ENCODE measurements around the gene SMG6. TPM values are rescaled to one million over a fixed set of nuclear protein-coding genes. Genes with fewer than 3 reads are reported as not detected.

The SMG6 gene
- total RNA-seq, 2 donors from 2014 or later: 18.3 to 23.6 TPM

GRCh38 chr17:2275722-2276121 lies 27.9 kb downstream of the SMG6 start:
- Histone ChIP-seq H3K27ac (no peak overlapping the region), H3K9ac (ENCODE audit: low read depth in 2 of 2, low read length in 2 of 2) (no peak overlapping the region), H3K27me3 (no peaks in the 10 kb centered on the region), H3K4me3 (no peak overlapping the region), H3K36me3 (no peaks in the 10 kb centered on the region), H3K4me1 (no peaks in the 10 kb centered on the region), H3K9me3 (no peaks in the 10 kb centered on the region)
- DNase-seq: no peak
- no peak for TF ChIP-seq CTCF (IDR thresholded peaks at IDR 0.05)
- intact Hi-C loops (cut with DNase I): loop anchor here (10.0 kb wide), 1 partner anchor 221 kb away; the partner anchor contains the start of gene HIC1

- no peak overlapping the region for H3K9ac ChIP-seq (ENCODE audit: low read depth in 2 of 2, low read length in 2 of 2)
- H3K27ac ChIP-seq: no peak overlapping the region
- no peak overlapping the region for H3K4me3 ChIP-seq
- no peak for TF ChIP-seq CTCF (IDR thresholded peaks at IDR 0.05)
- no peaks in the 10 kb centered on the region for H3K4me1 ChIP-seq
- no peak for DNase-seq
- no peaks in the 10 kb centered on the region for H3K27me3 ChIP-seq
- no peaks in the 10 kb centered on the region for H3K36me3 ChIP-seq
- H3K9me3 ChIP-seq: no peaks in the 10 kb centered on the region
- intact Hi-C loops (cut with DNase I): loop anchor here (10.0 kb wide), 1 partner anchor 220 kb away; the partner anchor contains the start of gene HIC1
These were observed 29.2 kb downstream of the SMG6 start for GRCh38 chr17:2274414-2274813.

- intact Hi-C loops (cut with DNase I): loop anchor here (10.0 kb wide), 1 partner anchor 217 kb away; the partner anchor contains the start of gene HIC1
- Histone ChIP-seq H3K4me3 (no peak overlapping the region), H3K36me3 (no peaks in the 10 kb centered on the region), H3K27ac (no peak overlapping the region), H3K9me3 (no peaks in the 10 kb centered on the region), H3K4me1 (no peaks in the 10 kb centered on the region), H3K9ac (ENCODE audit: low read depth in 2 of 2, low read length in 2 of 2) (no peak overlapping the region), H3K27me3 (no peaks in the 10 kb centered on the region)
- TF ChIP-seq CTCF (IDR thresholded peaks at IDR 0.05): no peak
- DNase-seq: no peak
These were observed 31.4 kb downstream of the SMG6 start for GRCh38 chr17:2271985-2272702.

- Histone ChIP-seq H3K27ac (no peak overlapping the region), H3K9ac (ENCODE audit: low read depth in 2 of 2, low read length in 2 of 2) (no peak overlapping the region), H3K36me3 (no peaks in the 10 kb centered on the region), H3K4me1 (peaks cover 3% of the 10 kb centered on the region), H3K27me3 (no peaks in the 10 kb centered on the region), H3K4me3 (no peak overlapping the region), H3K9me3 (no peaks in the 10 kb centered on the region)
- DNase-seq: no peak
- intact Hi-C loops (cut with DNase I): no loop called here
- TF ChIP-seq CTCF (IDR thresholded peaks at IDR 0.05): no peak
These were observed 36.2 kb downstream of the SMG6 start for GRCh38 chr17:2267354-2267753.

- H3K4me1 ChIP-seq: peaks cover 5% of the 10 kb centered on the region
- no peaks in the 10 kb centered on the region for H3K27me3 ChIP-seq
- TF ChIP-seq CTCF (IDR thresholded peaks at IDR 0.05): no peak
- H3K36me3 ChIP-seq: no peaks in the 10 kb centered on the region
- H3K9ac ChIP-seq (ENCODE audit: low read depth in 2 of 2, low read length in 2 of 2): peak overlapping the region in 1 of 2 donors; percentile 37
- no peak for DNase-seq
- no peak overlapping the region for H3K4me3 ChIP-seq
- peak overlapping the region; percentile 43 for H3K27ac ChIP-seq
- intact Hi-C loops (cut with DNase I): no loop called here
- H3K9me3 ChIP-seq: no peaks in the 10 kb centered on the region
These were observed 36.7 kb downstream of the SMG6 start for GRCh38 chr17:2266865-2267228.
